ENCODE results near the gene ATG9A.

ATG9A gene

DNA sequence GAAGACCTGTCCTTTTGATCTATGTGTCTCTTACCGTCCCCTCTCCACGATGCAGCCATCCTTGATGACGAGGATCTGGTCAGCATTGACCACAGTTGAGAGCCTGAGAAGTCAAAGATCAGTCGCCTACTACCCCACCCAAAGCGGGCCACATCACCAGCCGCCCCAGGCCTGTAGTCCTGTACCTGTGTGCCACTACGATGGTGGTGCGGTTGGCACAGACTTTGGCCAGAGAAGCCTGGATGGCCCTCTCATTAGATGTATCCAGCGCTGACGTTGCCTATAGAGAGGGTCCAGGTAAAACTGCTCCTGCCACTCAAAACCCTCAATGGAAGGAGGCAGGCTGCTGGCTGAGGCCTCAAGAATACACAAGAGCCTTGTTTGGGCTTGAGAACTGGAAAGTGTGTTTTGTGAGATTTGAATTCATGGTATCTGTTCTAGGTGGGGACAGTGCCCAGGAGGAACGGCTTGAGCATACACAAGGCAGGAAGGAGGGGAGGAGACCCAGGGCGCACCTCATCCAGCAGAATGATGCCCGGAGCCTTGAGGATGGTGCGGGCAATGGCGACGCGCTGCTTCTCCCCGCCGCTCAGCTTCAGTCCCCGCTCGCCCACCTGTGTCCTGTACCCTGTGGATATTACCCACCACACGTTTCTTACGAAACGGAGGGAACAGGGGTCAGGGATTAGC, 19.1 kb downstream of the ATG9A start:
- TF ChIP-seq POLR2AphosphoS5 (IDR thresholded peaks at IDR 0.05; ENCODE audit: low read depth) (no peak), CTCF (IDR thresholded peaks at IDR 0.05; ENCODE audit: insufficient read depth, low read length) (no peak), REST (IDR thresholded peaks at IDR 0.05; ENCODE audit: insufficient replicate concordance, low read depth) (no peak), SPI1 (IDR thresholded peaks at IDR 0.05; ENCODE audit: borderline replicate concordance, low read depth) (no peak), GABPA (IDR thresholded peaks at IDR 0.05; ENCODE audit: low read depth) (no peak)
- no peaks in the 10 kb centered on the region for H3K27me3 ChIP-seq (ENCODE audit: insufficient read depth, poor library complexity, severe bottlenecking)
- DNase-seq (ENCODE audit: low read depth in 1 of 2, low spot score in 1 of 2), result no peak
- no peak overlapping the region for H3K4me3 ChIP-seq (replicated peaks; ENCODE audit: insufficient read depth, low read length)
- peak overlapping the region; percentile 57 for H3K27ac ChIP-seq (replicated peaks)

- H3K4me3 ChIP-seq (replicated peaks; ENCODE audit: insufficient read depth, low read length), result no peak overlapping the region
- no peaks in the 10 kb centered on the region for H3K27me3 ChIP-seq (ENCODE audit: insufficient read depth, poor library complexity, severe bottlenecking)
- peak in 1 of 2 experiments; percentile 68 for DNase-seq (ENCODE audit: low read depth in 1 of 2, low spot score in 1 of 2)
- peak overlapping the region; percentile 57 for H3K27ac ChIP-seq (replicated peaks)
- TF ChIP-seq SPI1 (IDR thresholded peaks at IDR 0.05; ENCODE audit: borderline replicate concordance, low read depth) (peak; percentile 39; the same call in 1 of the 2 replicates), REST (IDR thresholded peaks at IDR 0.05; ENCODE audit: insufficient replicate concordance, low read depth) (no peak), GABPA (IDR thresholded peaks at IDR 0.05; ENCODE audit: low read depth) (no peak), POLR2AphosphoS5 (IDR thresholded peaks at IDR 0.05; ENCODE audit: low read depth) (0 out of 2 replicates have a peak, but pooled peaks have one; percentile 14), CTCF (IDR thresholded peaks at IDR 0.05; ENCODE audit: insufficient read depth, low read length) (no peak)
Measured at GRCh38 chr2:219209236-219210195, 19.9 kb downstream of the ATG9A start.

DNA sequence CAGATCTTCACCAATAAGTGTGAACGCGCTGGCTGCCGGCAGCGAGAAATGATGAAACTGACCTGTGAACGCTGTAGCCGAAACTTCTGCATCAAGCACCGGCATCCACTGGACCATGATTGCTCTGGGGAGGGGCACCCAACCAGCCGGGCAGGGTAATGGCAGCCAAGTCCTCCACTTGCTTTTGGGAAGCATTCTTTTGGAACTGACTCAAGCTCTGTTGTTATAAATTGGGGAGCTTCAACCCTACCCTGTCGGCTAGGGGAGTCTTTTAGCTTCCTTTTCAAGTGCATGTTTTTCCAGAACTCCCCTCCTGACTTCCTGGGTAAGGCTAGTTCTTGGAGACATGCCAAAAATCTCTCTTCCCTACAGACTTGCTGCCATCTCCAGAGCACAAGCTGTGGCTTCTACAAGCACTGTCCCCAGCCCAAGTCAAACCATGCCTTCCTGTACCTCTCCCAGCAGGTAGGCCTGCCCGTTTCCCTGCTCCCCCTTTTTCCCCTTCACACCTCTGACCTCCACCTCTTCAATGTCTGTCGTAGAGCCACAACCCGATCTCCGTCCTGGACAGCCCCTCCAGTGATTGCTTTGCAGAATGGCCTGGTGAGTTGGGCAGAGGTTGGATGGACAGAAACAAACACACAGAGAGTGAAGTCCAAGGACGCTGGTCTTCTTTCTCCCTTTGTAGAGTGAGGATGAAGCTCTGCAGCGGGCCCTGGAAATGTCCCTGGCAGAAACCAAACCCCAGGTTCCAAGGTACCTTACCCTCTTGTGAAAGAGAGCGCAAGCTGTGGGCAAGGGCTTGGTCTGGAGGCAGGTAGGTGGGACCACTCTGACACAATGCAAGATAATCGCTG, 21.3 kb downstream of the ATG9A start:
- TF ChIP-seq SPI1 (IDR thresholded peaks at IDR 0.05; ENCODE audit: borderline replicate concordance, low read depth), result no peak
- TF ChIP-seq CTCF (IDR thresholded peaks at IDR 0.05; ENCODE audit: insufficient read depth, low read length), result no peak
- TF ChIP-seq GABPA (IDR thresholded peaks at IDR 0.05; ENCODE audit: low read depth), result no peak
- no peak for TF ChIP-seq POLR2AphosphoS5 (IDR thresholded peaks at IDR 0.05; ENCODE audit: low read depth)
- no peak for TF ChIP-seq REST (IDR thresholded peaks at IDR 0.05; ENCODE audit: insufficient replicate concordance, low read depth)
- no peak for DNase-seq (ENCODE audit: low read depth in 1 of 2, low spot score in 1 of 2)
- no peak overlapping the region for H3K27ac ChIP-seq (replicated peaks)
- no peaks in the 10 kb centered on the region for H3K27me3 ChIP-seq (ENCODE audit: insufficient read depth, poor library complexity, severe bottlenecking)
- no peak overlapping the region for H3K4me3 ChIP-seq (replicated peaks; ENCODE audit: insufficient read depth, low read length)
